Bronchial epithelial cell (primary cell): ENCODE measurements around the gene GRIN3A. TPM values are rescaled to one million over a fixed set of nuclear protein-coding genes. Genes with fewer than 3 reads are reported as not detected.

ENCODE experiments used
- DNase-seq: peaks from one replicate; pipeline ENCODE4 v3.0.0-alpha.2; 2010; ENCODE audit warnings: low read depth
- FAIRE-seq: peaks from 2 replicates; lab custom pipeline; 2011; peaks lifted over from hg19 to GRCh38; lab: Jason Lieb, UNC
- H3K27me3 ChIP-seq: 2 replicates; pipeline ENCODE4 v1.5.1; 2011; ENCODE audit warnings: low read length; ENCODE audit not compliant: control insufficient read depth, insufficient read depth
- H3K36me3 ChIP-seq: 2 replicates; pipeline ENCODE4 v1.5.1; 2011; ENCODE audit warnings: low read length; ENCODE audit not compliant: control insufficient read depth, insufficient read depth
- H3K4me3 ChIP-seq: 2 replicates; pipeline ENCODE4 v1.5.1; 2011; ENCODE audit warnings: mild to moderate bottlenecking, low read depth, low read length, control low read depth
- CTCF ChIP-seq: IDR thresholded peaks from 2 replicates; pipeline ENCODE4 v1.5.1; 2011; ENCODE audit warnings: mild to moderate bottlenecking, moderate library complexity, low read length, control low read depth, inconsistent platforms; ENCODE audit not compliant: insufficient read depth, severe bottlenecking
- total RNA-seq: library from RNA; depleted of rRNA; stranded (reverse); fragments of >200 nt; gene quantifications from 2 replicates; pipeline ENCODE4 v1.2.1, GENCODE V29; 2014

The GRIN3A gene
- total RNA-seq, 1 donor from 2014 or later = not detected

GRCh38 chr9:101705135-101705661 lies 33.2 kb downstream of the GRIN3A start:
- Histone ChIP-seq H3K27me3 (no peaks in the 10 kb centered on the region), H3K36me3 (no peaks in the 10 kb centered on the region), H3K4me3 (no peak overlapping the region)
- DNase-seq = peak; percentile 8
- TF ChIP-seq CTCF = peak; percentile 26
- FAIRE-seq = no peak

GRCh38 chr9:101702257-101702656 lies 36.2 kb downstream of the GRIN3A start:
- FAIRE-seq (no peak), DNase-seq (peak; percentile 67)
- no peaks in the 10 kb centered on the region for H3K36me3 ChIP-seq
- H3K4me3 ChIP-seq = no peak overlapping the region
- no peak for TF ChIP-seq CTCF
- no peaks in the 10 kb centered on the region for H3K27me3 ChIP-seq

DNA sequence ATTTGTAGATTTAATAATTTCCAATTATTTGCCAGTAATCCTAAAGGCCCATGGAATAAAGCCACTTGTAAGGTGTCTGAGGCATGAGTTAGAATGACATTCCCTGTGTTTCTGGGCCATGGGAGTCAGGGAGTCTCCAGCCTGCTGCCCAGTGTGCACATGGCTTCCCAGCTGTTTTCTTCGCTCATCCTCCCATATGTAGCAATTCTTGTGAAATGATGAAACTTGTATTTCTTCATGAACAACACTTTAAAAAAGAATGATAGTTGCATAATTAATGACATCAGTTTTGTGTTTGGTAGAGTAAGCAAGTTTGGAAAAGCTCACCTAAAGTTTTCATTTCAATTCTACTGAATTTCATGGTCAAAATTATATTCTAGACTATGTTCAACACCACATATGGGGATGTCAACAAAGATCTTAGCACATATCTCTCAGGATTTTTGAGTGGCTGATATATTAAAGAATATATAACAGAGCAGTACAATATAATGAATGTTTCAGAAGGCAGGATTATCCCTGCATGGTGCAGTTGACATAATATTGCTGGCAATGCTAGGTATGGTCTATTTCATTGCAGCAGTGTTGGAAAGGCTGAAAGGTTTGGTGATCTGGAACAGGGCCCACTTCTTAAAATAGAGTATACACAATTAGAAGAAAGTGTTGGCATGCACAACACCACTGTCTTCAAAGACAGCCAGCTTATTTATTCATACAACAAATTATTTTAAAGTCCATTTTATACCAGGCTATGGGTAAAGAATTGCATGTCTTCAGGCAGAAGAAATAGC lies 44.7 kb downstream of the GRIN3A start:
- no peak for TF ChIP-seq CTCF
- FAIRE-seq (no peak), DNase-seq (no peak)
- no peaks in the 10 kb centered on the region for H3K36me3 ChIP-seq
- H3K27me3 ChIP-seq = no peaks in the 10 kb centered on the region
- no peak overlapping the region for H3K4me3 ChIP-seq

GRCh38 chr9:101691657-101692056 lies 46.8 kb downstream of the GRIN3A start:
- no peak overlapping the region for H3K4me3 ChIP-seq
- no peak for TF ChIP-seq CTCF
- no peaks in the 10 kb centered on the region for H3K36me3 ChIP-seq
- no peak for DNase-seq
- FAIRE-seq = no peak
- no peaks in the 10 kb centered on the region for H3K27me3 ChIP-seq

- no peak for TF ChIP-seq CTCF
- FAIRE-seq = no peak
These were observed 49.4 kb downstream of the GRIN3A start for GRCh38 chr9:101689039-101689438.

More at GRCh38 chr9:101689039-101689438, 49.4 kb downstream of the GRIN3A start:
- no peak for DNase-seq
- H3K27me3 ChIP-seq = no peaks in the 10 kb centered on the region
- no peak overlapping the region for H3K4me3 ChIP-seq
- no peaks in the 10 kb centered on the region for H3K36me3 ChIP-seq
